Astrocyte of the spinal cord (primary cell): Measurements from ENCODE around the gene UGT3A2.

Experiments used
- DNase-seq: peaks from one replicate; pipeline ENCODE4 v3.0.0; 2011; ENCODE audit warnings: low read depth, low spot score
- H3K4me3 ChIP-seq: 2 replicates; pipeline ENCODE4 v1.5.1; 2011; ENCODE audit warnings: low read depth, mild to moderate bottlenecking, low read length, moderate library complexity
- in situ Hi-C: cut with HindIII; loops from 2 replicates; pipeline ENCODE4 v1.10.0; 2017; ENCODE audit warnings: low sequenced_read_pairs
- TF ChIP-seq, protein P1 (sequence below): IDR thresholded peaks from 2 replicates; pipeline ENCODE4 v1.5.1; 2012; ENCODE audit warnings: low read depth, mild to moderate bottlenecking, low read length, inconsistent platforms

UGT3A2 gene

DNA sequence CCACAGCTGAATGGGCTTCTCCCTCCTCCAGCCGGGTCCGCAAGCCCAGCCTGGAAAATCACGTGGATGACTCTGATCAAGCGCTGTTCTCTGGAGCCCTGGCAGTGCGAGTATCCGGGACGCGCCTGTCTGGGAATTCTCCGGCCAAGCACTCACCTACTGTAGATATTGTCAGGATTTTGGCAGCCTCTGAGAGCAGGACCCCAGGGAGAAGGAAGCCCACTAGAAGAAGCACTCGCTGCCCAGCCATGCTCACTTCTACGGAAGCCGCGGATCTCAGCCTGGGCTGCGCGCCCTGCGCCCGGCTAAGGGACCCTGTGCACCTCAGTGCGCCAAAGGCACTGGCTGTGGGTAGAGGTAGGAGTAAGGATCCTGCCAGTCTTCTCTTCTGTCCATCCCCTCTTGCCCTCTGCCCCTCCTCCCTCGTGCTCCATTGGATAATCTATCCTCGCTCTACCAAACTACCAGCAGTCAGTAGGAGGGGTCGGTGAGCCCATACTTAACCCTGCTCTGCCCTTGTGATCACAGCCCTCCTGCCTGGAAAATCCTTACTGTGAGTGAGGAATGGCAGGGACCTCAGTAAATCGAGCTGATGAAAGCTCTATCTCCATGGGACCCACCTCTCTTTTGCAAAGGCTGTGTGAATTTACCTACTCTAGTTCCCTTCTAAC, at the start of gene UGT3A2:
TSS of gene UGT3A2 (minus strand) at position 343 of the 671 bp plus-strand sequence. CDS start at position 250, 93 bp downstream.
- no peak within 1 kb of the TSS for H3K4me3 ChIP-seq
- in situ Hi-C loops, result no loop called here
- TF ChIP-seq, protein P1, sequence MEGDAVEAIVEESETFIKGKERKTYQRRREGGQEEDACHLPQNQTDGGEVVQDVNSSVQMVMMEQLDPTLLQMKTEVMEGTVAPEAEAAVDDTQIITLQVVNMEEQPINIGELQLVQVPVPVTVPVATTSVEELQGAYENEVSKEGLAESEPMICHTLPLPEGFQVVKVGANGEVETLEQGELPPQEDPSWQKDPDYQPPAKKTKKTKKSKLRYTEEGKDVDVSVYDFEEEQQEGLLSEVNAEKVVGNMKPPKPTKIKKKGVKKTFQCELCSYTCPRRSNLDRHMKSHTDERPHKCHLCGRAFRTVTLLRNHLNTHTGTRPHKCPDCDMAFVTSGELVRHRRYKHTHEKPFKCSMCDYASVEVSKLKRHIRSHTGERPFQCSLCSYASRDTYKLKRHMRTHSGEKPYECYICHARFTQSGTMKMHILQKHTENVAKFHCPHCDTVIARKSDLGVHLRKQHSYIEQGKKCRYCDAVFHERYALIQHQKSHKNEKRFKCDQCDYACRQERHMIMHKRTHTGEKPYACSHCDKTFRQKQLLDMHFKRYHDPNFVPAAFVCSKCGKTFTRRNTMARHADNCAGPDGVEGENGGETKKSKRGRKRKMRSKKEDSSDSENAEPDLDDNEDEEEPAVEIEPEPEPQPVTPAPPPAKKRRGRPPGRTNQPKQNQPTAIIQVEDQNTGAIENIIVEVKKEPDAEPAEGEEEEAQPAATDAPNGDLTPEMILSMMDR, result no peak
- no peak for DNase-seq

GRCh38 chr5:36111238-36111637, 44.6 kb upstream of the UGT3A2 start:
- no peak for DNase-seq
- no peak overlapping the region for H3K4me3 ChIP-seq
- in situ Hi-C loops, result no loop called here
- TF ChIP-seq, protein P1, result no peak

DNA sequence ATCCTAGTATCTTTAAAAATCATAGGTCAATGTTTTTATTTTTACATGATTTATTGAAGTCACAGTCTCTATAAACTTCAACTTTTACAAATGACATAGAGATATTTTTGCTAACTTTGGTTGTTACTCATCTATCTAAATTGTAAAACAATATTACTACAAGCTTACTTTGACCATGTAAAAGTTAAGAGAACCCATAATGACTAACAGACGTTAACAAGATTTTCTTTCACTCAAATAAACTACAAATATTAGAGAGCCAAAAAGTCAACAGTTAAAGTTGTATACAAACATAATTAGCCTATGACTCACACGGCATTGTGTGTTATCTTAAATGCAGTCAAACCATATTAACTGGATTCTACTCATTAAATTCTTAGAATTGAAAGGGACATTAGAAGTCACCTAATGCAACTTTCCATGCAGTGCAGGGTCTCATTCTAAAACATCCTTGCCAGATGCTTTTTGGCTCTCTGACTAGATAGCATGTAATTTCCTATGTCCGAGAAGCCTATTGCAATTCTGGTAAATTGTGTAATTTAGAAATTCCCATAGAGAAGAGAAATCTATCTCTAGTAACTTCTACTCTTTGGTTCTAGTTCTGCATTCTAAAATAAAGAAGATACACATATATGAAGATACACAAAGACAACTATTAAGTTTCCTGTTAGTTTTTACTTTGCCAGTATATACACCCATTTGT, 42.2 kb upstream of the UGT3A2 start:
- no peak overlapping the region for H3K4me3 ChIP-seq
- DNase-seq, result no peak
- in situ Hi-C loops, result no loop called here
- TF ChIP-seq, protein P1, result no peak

GRCh38 chr5:36105819-36106218, 39.1 kb upstream of the UGT3A2 start:
- no peak overlapping the region for H3K4me3 ChIP-seq
- in situ Hi-C loops, result no loop called here
- TF ChIP-seq, protein P1, result no peak
- DNase-seq, result no peak

DNA sequence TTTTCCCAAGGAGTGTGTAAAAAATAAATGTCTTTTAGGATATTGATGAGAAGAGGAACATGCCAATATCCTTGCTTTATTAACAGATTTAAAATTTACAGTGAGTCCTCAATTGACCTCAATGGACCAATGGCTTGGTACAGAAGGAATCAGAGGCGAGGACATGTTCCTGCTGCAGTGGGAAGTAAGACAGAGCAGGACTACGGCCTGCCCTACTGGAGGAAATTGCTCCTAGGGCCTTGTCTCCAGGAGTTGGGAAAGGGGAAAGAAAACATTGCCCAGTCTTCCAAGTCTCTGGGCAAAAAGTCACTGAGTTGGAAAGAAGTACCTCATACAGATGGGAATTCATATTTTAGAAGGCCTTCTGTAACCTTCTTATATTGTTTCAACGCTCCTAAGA, 33.1 kb upstream of the UGT3A2 start:
- no peak for DNase-seq
- TF ChIP-seq, protein P1, result no peak
- in situ Hi-C loops, result no loop called here
- H3K4me3 ChIP-seq, result no peak overlapping the region

DNA sequence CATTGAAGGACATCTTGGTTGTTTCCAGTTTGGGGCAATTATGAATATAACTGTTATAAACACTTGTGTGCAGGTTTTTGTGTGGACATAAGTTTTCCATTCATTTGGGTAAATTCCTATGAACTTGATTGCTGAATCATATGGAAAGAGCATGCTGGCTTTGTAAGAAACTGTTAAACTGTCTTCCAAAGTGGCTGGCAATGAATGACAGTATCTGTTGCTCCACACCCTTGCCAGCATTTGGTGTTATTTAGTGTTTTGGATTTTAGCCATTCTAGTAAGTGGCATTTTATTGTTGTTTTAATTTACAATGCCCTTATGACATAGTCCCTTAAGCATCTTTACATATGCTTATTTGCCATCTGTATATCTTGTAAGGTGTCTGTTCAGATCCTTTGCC, 29.8 kb upstream of the UGT3A2 start:
- in situ Hi-C loops, result no loop called here
- H3K4me3 ChIP-seq, result no peak overlapping the region
- DNase-seq, result no peak
- TF ChIP-seq, protein P1, result no peak
